GM21447 (cell line): ENCODE measurements around the gene METTL24.
"Not testable (repeated sequence)": the region's sequence is repeated elsewhere in the genome, so short reads cannot be mapped to it uniquely, and the experiment has no call there.

Experiments used
- ATAC-seq: cut with Tn5 transposase; IDR thresholded peaks from one replicate; pipeline ENCODE4 v1.9.1; 2021; ENCODE audit not compliant: unreplicated experiment

METTL24 gene

GRCh38 chr6:110318971-110319370, 39.2 kb downstream of the METTL24 start:
- ATAC-seq, result no peak

- no peak for ATAC-seq
Observed at GRCh38 chr6:110317646-110318045, 40.5 kb downstream of the METTL24 start.

- ATAC-seq, result no peak
Observed at GRCh38 chr6:110317189-110317588, 41.0 kb downstream of the METTL24 start.

GRCh38 chr6:110315869-110316398, 42.2 kb downstream of the METTL24 start:
- no peak for ATAC-seq

GRCh38 chr6:110315207-110315868, 42.8 kb downstream of the METTL24 start:
- ATAC-seq, result no peak

GRCh38 chr6:110310861-110311446, 47.2 kb downstream of the METTL24 start:
- no peak for ATAC-seq

- not testable (repeated sequence) for ATAC-seq
Observed at GRCh38 chr6:110309432-110309831, 48.7 kb downstream of the METTL24 start.

GRCh38 chr6:110307368-110307767, 50.8 kb downstream of the METTL24 start:
- no peak for ATAC-seq

GRCh38 chr6:110305832-110306231, 52.3 kb downstream of the METTL24 start:
- not testable (repeated sequence) for ATAC-seq

GRCh38 chr6:110303692-110304091, 54.5 kb downstream of the METTL24 start:
- not testable (repeated sequence) for ATAC-seq

- no peak for ATAC-seq
Observed at GRCh38 chr6:110298916-110299315, 59.2 kb downstream of the METTL24 start.

- ATAC-seq, result no peak
Observed at GRCh38 chr6:110298411-110298810, 59.7 kb downstream of the METTL24 start.

- ATAC-seq, result no peak
Observed at GRCh38 chr6:110296241-110297025, 61.7 kb downstream of the METTL24 start.

GRCh38 chr6:110295451-110296165, 62.5 kb downstream of the METTL24 start:
- no peak for ATAC-seq

- ATAC-seq, result no peak
Observed at GRCh38 chr6:110287462-110288341, 70.4 kb downstream of the METTL24 start.

- ATAC-seq, result no peak
Observed at GRCh38 chr6:110285306-110286060, 72.7 kb downstream of the METTL24 start.

GRCh38 chr6:110284855-110285254, 73.3 kb downstream of the METTL24 start:
- no peak for ATAC-seq

GRCh38 chr6:110283657-110284056, 74.5 kb downstream of the METTL24 start:
- ATAC-seq, result no peak

GRCh38 chr6:110282412-110282811, 75.7 kb downstream of the METTL24 start:
- no peak for ATAC-seq
